ENCODE measurements around the gene CHRNB4. TPM values are rescaled to one million over a fixed set of nuclear protein-coding genes. Genes with fewer than 3 reads are reported as not detected.

The CHRNB4 gene
- polyA plus RNA-seq, 1 of the 3 experiments (the other 2 are of a cell fraction), result 0.30 TPM

GRCh38 chr15:78680431-78681075 lies 39.5 kb upstream of the CHRNB4 start:
- H3K9ac ChIP-seq, result no peak overlapping the region
- no peaks in the 10 kb centered on the region for H4K20me1 ChIP-seq (ENCODE audit: insufficient read depth)
- no peak for DNase-seq
- no peaks in the 10 kb centered on the region for H3K9me2 ChIP-seq
- no peaks in the 10 kb centered on the region for H3K79me2 ChIP-seq (ENCODE audit: insufficient read depth)
- no peaks in the 10 kb centered on the region for H3K9me3 ChIP-seq
- POLR2A ChIA-PET, result interaction anchor here (1.0 to 8.0 kb wide), 2 partner anchors 8 to 38 kb away, joined by 3 to 279 read pairs; no protein-coding TSS in a partner anchor
- H3K36me3 ChIP-seq (replicated peaks in 1 of 2; ENCODE audit: control insufficient read depth in 1 of 2, insufficient read depth in 2 of 2, low read length in 1 of 2), result no peaks in the 10 kb centered on the region
- WGBS (ENCODE audit: low lambda C conversion rate), result 84% methylated on average over 7 of the region's 10 CpGs
- no peaks in the 10 kb centered on the region for H3F3A ChIP-seq (replicated peaks; ENCODE audit: insufficient read depth)
- no peaks in the 10 kb centered on the region for H3K27me3 ChIP-seq (ENCODE audit: insufficient read depth)
- H3K27ac ChIP-seq (ENCODE audit: low read depth in 2 of 2, low read length in 1 of 2), result peak overlapping the region in 1 of 2 experiments; percentile 100; a peak in 2 of 4 replicates
- peaks cover 0 to 71% of the 10 kb centered on the region in 2 experiments; a peak in 2 of 4 replicates for H3K4me1 ChIP-seq (ENCODE audit: control insufficient read depth in 1 of 2, insufficient read depth in 2 of 2, low read depth in 1 of 2, low read length in 1 of 2)
- no peak overlapping the region for H2AFZ ChIP-seq (ENCODE audit: low read depth)
- H3K4me3 ChIP-seq (ENCODE audit: low read depth in 2 of 2, low read length in 1 of 2), result no peak overlapping the region
- H3K4me2 ChIP-seq, result no peak overlapping the region
- CTCF ChIA-PET, result interaction anchor here (1.2 to 7.8 kb wide), 6 partner anchors 9 to 42 kb away, joined by 3 to 49 read pairs (median 13); no protein-coding TSS in a partner anchor
- TF ChIP-seq ZBTB33 (IDR thresholded peaks at IDR 0.05; ENCODE audit: borderline replicate concordance, low read depth) (no peak), MAX (IDR thresholded peaks at IDR 0.05; ENCODE audit: low read depth) (no peak), JUND (IDR thresholded peaks at IDR 0.05) (no peak), MEF2A (IDR thresholded peaks at IDR 0.05; ENCODE audit: borderline replicate concordance, low read depth) (no peak), TCF12 (IDR thresholded peaks at IDR 0.05) (no peak), USF1 (IDR thresholded peaks at IDR 0.05; ENCODE audit: borderline replicate concordance, low read depth) (no peak), PBX3 (IDR thresholded peaks at IDR 0.05) (no peak)

GRCh38 chr15:78679089-78679511 lies 38.1 kb upstream of the CHRNB4 start:
- Histone ChIP-seq H4K20me1 (ENCODE audit: insufficient read depth) (no peaks in the 10 kb centered on the region), H3K36me3 (replicated peaks in 1 of 2; ENCODE audit: control insufficient read depth in 1 of 2, insufficient read depth in 2 of 2, low read length in 1 of 2) (no peaks in the 10 kb centered on the region), H3K9ac (no peak overlapping the region), H3F3A (replicated peaks; ENCODE audit: insufficient read depth) (no peaks in the 10 kb centered on the region), H2AFZ (ENCODE audit: low read depth) (no peak overlapping the region), H3K27ac (ENCODE audit: low read depth in 2 of 2, low read length in 1 of 2) (peak overlapping the region in 1 of 2 experiments; percentile 100; a peak in 2 of 4 replicates), H3K79me2 (ENCODE audit: insufficient read depth) (no peaks in the 10 kb centered on the region), H3K27me3 (ENCODE audit: insufficient read depth) (no peaks in the 10 kb centered on the region), H3K4me2 (no peak overlapping the region), H3K4me3 (ENCODE audit: low read depth in 2 of 2, low read length in 1 of 2) (no peak overlapping the region), H3K9me3 (no peaks in the 10 kb centered on the region), H3K9me2 (no peaks in the 10 kb centered on the region), H3K4me1 (ENCODE audit: control insufficient read depth in 1 of 2, insufficient read depth in 2 of 2, low read depth in 1 of 2, low read length in 1 of 2) (peaks cover 0 to 76% of the 10 kb centered on the region in 2 experiments; a peak in 2 of 4 replicates)
- TF ChIP-seq FOXM1 (IDR thresholded peaks at IDR 0.05; ENCODE audit: low read depth) (no peak), EP300 (IDR thresholded peaks at IDR 0.05; ENCODE audit: borderline replicate concordance in 1 of 2, low read depth in 1 of 2, low read length in 1 of 2) (peak in 1 of 2 experiments; percentile 14; a peak in 1 of 4 replicates), RCOR1 (IDR thresholded peaks at IDR 0.05; ENCODE audit: low read length) (no peak), POLR2AphosphoS5 (IDR thresholded peaks at IDR 0.05; ENCODE audit: low read depth, low read length) (no peak), PBX3 (IDR thresholded peaks at IDR 0.05) (no peak)
- no peak for DNase-seq
- 24% methylated on average over 2 of the region's 3 CpGs for WGBS (ENCODE audit: low lambda C conversion rate)
- ChIA-PET CTCF (interaction anchor here (1.2 to 1.5 kb wide), 3 partner anchors 31 to 63 kb away, joined by 3 to 8 read pairs (median 4); no protein-coding TSS in a partner anchor), POLR2A (interaction anchor here (1.1 to 8.0 kb wide), 2 partner anchors 7 to 38 kb away, joined by 6 to 279 read pairs; partner anchors contain the start of gene CHRNB4)
